ENCODE data around the gene PHLDB3.
"Not testable (repeated sequence)": the region's sequence is repeated elsewhere in the genome, so short reads cannot be mapped to it uniquely, and the experiment has no call there.

Gene PHLDB3

DNA sequence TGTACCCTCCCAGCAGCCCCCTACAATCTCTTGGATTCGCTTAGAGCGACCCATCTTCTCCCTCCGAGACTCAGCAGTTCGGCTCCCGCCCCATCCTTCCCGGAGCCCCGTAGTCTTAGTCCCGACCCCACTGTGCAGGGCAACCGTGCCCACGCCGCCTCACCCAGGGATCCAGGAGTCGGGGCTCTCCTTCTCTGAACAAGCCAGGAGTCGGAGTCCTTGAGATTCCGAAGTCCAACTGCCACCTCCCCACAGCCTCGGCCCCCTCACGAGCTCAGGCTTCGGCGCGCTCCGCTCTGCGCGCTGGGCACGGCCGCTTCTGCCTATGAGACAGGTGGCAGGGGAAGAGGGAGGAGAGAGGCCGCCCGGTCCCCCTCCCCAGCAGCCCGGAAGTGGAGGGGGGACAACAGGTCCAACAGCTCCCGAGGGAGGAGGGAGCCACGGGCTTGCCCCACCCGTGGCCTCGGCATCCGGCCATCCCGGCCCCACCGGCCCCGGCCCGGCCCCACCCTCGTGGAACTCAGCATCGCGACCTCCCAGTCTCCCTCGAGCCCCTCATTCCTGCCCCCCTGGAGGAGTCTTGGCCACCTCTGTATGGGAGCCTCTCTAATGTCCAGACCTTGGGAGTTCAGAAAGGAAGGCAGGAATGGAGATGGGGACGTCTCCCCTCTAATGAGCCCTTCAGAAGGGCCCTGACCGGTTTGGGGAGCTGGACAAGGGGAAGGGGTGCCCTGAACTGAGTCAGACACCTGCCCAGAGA, at the start of gene PHLDB3:
Gene PHLDB3 (minus strand): TSS at position 321 of the 760 bp plus-strand sequence. CDS start 628 bp downstream, outside the sequence.
- DNase-seq (ENCODE audit: low read depth) = no peak

DNA sequence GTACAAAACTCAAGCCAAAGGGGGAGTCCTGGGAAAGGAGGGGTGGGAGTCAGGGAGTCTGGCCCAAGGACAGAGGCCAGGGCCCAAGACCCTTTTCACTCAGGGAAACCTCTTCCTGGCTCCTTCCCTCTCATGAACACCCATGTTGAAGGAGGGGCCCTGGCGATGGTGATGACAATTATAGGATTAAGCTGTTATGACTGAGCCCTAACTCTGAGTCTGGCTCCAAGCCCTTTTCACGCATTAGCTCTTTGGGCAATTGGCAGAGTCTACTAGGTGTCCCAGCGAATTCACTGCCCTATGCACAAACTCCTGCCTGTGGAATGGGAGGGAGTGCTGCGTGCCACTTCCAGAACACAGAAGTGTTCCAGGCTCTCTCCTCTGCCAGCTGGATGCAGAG, 49.1 kb upstream of the PHLDB3 start:
- DNase-seq (ENCODE audit: low read depth) = no peak

DNA sequence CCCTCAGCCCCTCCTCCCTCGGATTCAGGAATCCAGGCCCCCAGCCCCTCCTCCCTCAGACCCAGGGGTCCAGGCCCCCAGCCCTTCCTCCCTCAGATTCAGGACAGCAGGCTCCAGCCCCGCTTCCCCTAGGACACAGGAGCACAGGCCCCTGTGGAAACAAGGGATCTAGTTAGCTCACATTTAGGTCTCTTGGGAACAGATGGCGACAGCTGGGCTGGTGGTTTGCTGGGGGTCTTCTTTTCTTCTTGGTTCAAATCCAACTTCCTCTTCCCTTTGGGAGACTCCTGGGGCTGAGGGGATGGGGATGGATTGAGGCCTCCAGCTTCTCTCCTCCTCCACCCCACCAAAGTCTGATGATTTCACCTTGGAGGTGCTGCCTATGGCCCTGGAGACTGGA, 48.1 kb upstream of the PHLDB3 start:
- no peak for DNase-seq (ENCODE audit: low read depth)

DNA sequence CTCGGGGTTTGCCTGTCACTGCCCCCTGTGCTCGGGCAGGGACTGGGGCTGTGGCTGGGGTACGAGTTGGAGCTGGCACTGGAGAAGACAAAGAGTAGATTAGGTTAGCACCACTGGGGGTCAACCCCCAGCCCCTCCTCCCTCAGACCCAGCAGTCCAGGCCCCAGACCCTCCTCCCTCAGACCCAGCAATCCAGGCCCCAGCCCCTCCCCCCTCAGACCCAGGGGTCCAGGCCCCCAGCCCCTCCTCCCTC, 47.6 kb upstream of the PHLDB3 start:
- no peak for DNase-seq (ENCODE audit: low read depth)

DNA sequence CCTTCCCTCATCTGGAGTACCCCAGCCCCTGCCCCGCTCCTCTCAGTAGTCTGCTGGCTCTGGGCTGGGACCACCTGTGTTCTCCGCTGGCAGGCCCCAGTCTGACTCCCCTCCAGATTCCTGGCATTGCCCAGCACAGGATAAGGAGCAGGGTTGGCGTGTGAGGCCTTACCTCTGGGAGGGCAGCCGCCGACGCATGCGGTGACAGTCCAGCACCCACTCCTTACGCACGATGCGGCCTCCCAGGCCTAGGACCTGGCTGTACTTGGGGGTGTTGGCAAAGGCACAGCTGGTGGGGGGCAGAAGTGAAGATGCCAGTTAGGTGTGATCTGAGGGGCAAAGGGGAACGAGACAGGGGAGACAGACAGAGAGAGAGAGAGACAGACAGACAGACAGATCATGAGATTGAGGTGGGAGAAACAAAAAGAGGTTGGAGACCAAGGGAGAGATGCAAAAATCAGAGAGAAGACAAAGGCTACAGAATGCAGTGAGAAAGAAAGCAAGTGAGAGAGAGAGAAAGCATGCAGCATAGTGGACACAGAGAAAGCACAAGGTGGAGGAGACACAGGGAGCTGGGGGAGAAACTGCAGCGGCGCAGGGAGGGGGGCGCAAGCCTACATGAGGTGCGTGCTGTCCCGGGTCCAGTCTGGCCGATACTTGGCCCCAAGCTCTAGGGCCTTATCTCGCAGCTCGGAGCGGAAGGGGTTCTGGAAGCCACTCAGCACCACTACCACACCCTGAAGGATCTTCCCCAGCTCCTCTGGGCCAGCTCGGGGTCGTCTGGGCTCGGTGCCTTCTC, 47.1 kb upstream of the PHLDB3 start:
- no peak for DNase-seq (ENCODE audit: low read depth)

DNA sequence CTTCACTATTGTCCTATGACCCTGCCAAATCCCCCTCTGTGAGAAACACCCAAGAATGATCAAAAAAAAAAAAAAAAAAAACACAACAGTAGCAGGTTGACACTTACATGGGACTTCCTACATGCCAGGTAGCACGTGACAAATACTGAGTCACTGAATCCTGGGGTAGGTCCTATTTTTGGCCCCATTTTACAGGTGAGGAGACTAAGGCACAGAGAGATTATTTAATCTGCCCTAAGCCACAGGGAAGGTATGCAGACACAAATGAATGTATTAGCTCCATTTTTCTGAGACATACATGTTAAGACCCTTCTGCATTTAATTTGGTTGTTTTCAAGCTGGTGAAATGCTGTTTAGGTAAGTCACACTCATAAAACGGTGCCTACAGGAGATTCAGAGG, 44.2 kb upstream of the PHLDB3 start:
- no peak for DNase-seq (ENCODE audit: low read depth)

DNA sequence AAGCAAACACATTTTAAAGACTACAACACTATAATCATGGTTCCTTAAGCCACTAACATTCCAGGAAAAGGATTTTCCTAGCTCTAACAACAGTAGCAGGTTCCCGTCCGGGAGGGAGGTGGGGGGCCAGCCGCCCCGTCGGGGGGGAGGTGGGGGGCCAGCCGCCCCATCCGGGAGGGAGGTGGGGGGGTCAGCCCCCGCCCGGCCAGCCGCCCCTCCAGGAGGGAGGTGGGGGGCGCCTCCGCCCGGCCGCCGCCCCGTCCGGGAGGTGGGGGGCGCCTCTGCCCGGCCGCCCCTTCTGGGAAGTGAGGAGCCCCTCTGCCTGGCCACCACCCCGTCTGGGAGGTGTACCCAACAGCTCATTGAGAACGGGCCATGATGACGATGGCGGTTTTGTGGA, 43.4 kb upstream of the PHLDB3 start:
- not testable (repeated sequence) for DNase-seq (ENCODE audit: low read depth)

DNA sequence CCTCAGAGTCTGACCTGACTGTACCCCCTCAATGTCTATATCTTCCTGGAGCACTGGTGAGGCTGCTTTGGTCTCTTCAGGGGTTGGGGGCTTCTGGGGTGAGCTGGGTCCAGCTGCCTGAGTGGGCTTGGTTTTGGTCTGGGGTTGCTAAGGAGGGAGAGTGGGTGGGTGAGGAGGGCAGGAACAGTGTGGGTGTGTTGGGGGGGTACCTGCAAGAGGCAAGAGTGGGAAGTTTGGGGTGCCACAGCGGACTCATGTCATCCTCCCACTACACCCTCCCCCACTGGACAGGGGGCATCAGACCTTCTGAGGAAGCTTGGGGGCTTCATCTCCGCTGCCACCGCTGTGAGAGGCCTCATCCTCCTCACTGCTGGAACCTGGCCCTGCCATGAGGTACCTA, 42.0 kb upstream of the PHLDB3 start:
- no peak for DNase-seq (ENCODE audit: low read depth)

DNA sequence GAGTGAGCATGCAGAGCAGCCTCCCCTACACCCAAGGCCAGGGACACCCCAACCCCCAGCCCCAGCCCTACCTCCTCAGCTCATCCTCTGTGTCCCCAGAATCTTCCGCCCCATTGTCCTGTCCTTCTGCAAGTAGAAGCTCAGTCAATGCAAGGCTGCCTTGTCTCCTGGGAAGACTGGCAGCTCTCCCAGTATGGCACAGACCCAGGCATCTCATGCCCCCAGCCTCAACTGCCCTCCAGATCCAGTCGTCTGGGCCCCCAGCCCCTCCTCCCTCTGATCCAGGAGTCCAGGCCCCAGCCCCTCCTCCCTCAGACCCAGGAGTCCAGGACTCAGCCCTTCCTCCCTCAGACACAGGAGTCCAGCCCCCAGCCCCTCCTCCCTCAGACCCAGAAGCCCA, 41.4 kb upstream of the PHLDB3 start:
- no peak for DNase-seq (ENCODE audit: low read depth)

DNA sequence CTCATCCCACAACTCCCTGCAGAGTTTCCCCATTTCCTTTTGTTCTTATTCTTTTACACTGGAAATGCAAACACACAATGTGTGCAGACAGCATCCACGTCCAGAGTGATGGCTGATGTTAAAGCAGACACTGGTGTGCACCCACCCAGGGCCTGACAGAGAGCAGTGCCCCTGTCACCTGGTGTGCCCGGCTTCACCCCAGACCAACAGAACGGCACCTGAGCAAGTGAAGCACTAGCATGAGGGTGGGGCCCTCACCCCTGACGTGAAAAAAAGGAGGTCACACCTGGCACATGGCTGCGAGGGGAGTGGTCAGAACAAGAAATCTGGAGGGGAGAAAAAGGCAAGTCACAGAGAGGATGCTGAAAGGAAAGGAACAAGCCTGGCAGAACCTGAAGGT, 40.7 kb upstream of the PHLDB3 start:
- no peak for DNase-seq (ENCODE audit: low read depth)

DNA sequence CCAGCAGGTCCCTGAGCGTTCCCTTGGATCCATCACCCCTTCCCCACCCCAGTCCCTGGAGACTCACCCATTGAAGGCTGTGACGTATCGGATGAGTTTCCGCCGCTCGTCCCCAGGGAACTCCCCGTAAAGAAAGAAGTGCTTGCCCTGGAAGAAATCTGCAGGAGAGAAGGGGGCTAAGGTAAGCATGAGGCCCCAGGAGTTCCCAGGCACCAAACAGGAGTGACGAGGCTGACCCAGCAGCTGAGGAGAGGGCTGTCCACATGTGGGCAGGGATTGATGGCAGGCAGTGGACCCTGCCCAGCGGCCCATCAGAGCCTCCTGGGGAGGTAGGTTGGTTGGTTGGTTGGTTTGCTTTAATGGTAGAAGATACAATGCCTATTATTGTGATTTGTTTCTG, 39.5 kb upstream of the PHLDB3 start:
- no peak for DNase-seq (ENCODE audit: low read depth)

DNA sequence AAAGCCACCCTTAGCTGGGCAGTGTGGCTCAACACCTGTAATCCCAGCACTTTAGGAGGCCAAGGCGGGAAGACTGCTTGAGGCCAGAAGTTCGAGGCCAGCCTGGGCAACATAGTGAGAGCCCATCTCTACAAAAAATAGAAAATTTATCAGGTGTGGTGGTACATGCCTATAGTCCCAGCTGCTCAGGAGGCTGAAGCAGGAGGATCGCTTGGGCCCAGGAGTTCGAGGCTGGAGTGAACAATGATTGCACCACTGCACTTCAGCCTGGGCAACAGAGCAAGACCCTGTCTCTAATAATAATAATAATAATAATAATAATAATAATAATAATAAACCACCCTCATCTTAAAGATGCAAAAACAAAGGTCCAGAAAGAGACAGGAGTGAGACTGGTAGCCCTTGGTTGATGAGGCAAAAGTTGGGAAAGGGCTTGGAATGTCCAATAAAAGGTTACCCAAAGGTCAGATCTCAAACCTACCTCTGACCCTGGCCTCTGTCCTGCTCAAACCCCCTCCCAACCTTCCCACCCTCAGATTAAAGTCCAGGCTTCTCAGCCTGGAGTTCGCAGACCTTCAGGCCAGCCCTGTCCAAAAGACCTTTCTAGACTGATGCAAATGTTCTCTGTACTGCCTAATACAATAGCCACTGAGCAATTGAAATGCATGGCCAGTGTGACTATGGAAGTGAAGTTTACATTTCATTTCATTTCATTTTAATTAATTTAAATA, 37.5 kb upstream of the PHLDB3 start:
- no peak for DNase-seq (ENCODE audit: low read depth)

DNA sequence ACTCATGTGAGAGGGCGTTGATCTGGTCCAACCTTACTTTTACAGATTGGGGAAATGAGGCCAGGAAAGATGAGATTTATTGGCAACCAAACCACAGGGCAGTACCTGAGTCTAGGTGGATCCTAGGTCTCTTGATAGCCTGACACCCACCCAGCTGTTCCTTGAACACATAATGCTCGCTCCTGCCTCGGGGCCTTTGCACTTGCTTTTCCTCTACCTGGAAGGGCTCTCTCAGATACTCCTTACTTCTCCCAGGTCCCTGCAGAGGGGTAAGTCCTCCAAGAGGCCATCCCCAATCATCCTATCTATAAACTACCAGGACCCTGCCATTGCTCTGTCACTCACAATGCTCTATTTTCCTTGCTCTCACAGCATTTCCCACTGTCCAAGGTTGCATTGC, 35.8 kb upstream of the PHLDB3 start:
- DNase-seq (ENCODE audit: low read depth) = no peak

DNA sequence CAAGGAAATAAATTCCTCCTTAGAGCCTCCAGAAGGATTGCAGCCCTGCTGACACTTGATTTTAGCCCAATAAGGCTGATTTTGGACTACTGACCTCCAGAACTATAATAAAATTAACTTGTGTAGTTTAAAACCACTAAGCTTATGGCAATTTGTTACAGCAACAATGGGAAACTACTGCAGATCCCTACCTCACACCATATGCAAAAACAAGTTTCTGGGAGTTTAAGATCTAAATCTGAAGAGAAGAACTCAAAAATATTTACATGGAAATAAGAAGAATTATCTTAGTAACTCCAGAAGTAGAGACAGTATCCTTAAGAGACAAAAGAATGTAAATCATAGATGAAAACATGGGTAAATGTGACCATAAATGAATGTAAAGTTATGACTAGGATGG, 34.4 kb upstream of the PHLDB3 start:
- DNase-seq (ENCODE audit: low read depth) = no peak

DNA sequence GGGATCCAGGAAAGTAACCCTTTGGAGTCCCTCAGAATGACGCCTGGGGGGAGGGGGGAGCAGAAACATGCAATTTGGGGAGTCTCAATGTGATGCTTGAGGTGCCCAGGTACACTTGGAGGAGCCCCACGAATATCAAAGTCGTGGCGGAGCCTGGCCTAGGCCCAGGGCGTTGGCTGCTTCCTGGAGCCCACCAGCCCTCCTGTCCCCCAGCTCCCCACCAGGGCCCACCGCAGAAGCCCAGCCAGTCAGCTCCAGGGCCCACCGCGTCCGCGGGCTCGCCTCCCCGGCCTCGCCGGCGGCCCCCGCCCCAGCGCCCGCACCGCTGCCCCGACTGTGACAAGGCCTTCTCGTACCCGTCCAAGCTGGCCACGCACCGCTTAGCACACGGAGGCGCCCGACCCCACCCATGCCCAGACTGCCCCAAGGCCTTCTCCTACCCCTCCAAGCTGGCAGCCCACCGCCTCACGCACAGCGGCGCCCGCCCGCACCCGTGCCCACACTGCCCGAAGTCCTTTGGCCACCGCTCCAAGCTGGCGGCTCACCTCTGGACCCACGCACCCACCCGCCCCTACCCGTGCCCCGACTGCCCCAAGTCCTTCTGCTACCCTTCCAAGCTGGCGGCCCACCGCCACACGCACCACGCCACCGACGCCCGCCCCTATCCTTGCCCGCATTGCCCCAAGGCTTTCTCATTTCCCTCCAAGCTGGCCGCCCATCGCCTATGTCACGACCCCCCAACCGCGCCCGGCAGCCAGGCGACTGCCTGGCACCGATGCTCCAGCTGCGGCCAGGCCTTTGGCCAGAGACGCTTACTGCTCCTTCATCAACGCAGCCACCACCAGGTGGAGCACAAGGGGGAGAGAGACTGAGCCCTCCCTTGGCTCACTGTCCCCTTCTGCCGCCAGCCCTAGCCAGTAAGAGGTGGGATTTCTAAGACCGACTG, 30.5 kb upstream of the PHLDB3 start:
- DNase-seq (ENCODE audit: low read depth) = no peak

DNA sequence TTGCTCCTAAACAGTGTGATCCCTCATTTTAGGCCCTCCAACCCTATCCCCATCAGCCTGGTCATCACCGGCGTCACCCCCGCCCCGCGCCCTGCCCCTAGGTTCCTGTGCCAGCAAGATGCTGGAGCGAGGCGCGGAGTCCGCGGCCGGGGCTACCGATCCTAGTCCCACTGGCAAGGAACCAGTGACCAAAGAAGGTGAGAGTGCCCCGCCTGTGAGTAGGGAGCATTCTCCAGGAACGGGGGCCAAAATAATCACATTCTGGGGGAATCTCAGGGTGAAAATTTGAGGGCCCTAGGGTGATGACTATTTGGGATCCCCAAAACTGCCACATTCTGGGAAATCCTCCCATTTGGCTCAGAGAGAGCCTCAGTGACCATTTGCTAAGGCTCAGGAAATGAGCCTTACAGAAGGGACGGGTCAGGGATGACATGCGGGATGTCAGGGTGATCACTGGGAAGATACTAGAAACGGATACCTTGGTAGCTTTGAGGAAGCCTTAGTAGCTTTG, 29.8 kb upstream of the PHLDB3 start:
- DNase-seq (ENCODE audit: low read depth) = no peak

DNA sequence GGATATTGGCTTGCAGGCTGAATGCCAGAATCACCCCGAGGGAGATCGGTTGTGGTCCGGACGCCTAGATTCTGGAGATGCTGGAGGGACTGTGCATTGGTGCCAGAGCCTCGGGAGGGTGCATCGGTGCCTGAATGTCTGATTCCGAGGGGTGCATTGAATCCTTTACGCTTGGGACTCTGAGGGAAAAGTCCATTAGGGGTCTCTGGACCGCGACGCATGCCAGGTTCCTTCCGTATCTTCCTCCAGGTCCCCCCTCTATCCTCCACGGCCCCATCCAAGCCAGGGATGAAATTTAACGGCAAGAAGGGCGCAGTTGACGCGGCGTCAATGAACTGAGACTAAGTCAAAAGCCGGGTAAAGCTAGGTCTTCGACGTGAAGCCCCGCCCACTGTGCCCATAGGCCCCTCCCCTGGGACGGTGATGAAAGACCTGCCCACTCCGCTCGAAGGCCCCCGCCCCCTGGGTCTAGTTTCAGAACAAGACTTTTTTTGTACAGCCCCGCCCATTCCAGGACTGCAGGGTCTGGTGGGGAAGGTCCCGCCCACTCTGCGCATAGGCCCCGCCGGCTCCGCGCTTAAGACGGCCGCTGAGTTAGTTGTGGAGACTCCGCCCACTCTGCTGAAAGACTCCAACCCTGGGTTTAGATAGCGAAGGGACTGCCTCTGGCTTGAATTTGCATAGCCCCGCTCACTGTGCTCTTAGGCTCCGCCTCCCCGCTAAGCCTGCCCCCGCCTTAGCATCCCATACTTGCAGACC, 29.2 kb upstream of the PHLDB3 start:
- DNase-seq (ENCODE audit: low read depth) = peak; percentile 71

DNA sequence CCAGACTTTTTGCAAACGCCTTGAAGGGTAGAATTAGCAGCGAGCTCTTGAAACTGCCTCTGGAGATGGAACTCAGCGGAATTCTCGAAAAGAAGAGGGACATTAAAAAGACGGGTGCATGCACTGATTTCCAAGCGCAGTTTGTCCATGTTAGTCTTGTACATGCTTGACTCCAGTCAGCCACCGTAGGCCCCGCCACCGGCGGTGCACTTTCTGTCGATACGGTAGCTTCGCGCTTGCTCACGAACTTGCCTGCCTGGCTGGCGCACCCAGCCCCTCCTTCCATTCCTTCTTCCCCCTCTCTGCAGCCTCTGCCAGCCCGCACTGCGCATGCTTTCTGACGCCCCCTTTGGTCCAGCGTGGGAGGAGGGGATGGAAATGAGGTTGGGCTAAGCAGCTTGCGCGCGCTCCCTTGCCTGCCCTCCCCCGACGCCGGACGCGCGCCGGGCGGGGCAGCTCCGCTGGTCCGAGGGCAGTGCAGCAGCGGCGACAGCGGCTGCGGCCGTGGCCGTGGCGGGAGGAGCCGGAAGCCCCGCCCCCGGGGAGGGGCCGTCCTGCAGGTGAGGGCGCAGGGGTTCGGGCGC, 28.5 kb upstream of the PHLDB3 start, which contains the start of gene ZNF575:
Gene ZNF575 (plus strand): TSS at position 227 of the 584 bp plus-strand sequence. CDS start 1,235 bp downstream, outside the sequence.
- DNase-seq (ENCODE audit: low read depth) = peak; percentile 64

DNA sequence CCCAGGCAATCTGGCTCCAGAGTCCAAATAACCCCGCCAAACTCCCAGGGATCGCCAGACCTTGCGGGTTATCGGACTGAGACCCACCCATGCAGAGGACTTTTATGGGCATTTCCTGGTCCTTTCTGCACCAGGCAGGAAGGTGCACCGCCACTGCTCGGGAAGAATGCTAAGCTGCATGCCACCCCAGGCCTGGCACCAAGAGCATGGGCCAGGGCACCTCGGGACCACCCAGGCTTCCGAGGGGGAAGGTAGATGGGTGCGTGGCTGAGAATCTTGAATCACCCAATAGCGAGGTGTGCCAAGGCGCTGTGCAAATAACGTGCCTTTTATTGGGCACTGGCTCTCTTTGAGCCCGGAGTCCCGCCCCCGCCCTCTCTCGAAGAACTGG, 28.0 kb upstream of the PHLDB3 start:
- no peak for DNase-seq (ENCODE audit: low read depth)

DNA sequence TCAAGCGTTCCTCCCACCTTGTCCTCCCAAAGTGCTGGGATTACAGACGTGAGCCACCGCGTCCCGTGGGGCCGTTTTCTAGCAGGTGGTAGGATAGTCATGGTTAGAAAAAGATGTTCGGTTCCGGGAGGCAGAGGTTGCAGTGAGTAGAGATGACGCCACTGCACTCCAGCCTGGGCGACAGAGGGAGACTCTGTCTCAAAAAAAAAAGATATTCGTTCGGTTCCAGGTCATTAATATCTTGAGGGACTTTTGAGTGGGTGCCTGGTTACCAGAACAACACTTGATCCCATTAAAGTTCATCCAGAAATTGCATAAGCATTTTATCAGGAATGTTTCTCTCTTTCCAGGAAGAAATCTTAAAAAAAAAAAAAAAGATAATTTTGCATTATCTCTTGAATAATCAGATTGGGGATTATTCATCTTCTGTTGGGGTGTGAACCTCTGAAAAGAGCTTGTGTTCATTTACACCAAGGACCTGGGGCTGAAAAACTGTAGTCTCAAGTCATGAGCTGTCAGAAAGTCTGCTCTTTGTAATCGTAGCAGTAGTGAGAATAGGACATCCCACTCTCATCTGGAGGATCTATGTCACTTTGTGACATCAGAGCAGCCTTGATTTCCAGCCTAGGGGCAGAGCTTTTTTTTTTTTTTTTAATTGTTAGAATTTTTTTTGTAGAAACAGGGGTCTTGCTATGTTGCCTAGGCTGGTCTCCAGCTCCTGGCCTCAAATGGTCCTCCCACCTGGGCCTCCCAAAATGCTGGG, 23.5 kb upstream of the PHLDB3 start:
- DNase-seq (ENCODE audit: low read depth) = no peak

All from stimulated activated CD8-positive, alpha-beta memory T cell treated with anti-CD3 and anti-CD28 coated beads, Interleukin-15, amount 100 ng/mL, for 24 hours (primary cell).